H1 (cell line): ENCODE data around the gene PCDHB6. TPM values are rescaled to one million over a fixed set of nuclear protein-coding genes. Genes with fewer than 3 reads are reported as not detected.

ENCODE experiments used
- CTCF ChIA-PET: fragments of 300-600 bp; sonication (Branson Sonifier 250); formaldehyde crosslinking; loops from one replicate; lab custom pipeline; 2021; ENCODE audit not compliant: partially characterized antibody; lab: Charles Lee
- POLR2A ChIA-PET: fragments of 300-600 bp; sonication (Branson Sonifier 250); formaldehyde crosslinking; loops from one replicate; lab custom pipeline; 2021; ENCODE audit warnings: inconsistent platforms; ENCODE audit not compliant: partially characterized antibody; lab: Charles Lee
- DNase-seq, 2 experiments: peaks; one replicate each; pipeline versions ENCODE4 v3.0.0 to v3.0.0-alpha.2; 2010 to 2022; ENCODE audit warnings: low spot score in 2 of 2, low read depth in 1 of 2, mixed read lengths in 1 of 2
- FAIRE-seq: peaks from 2 replicates; lab custom pipeline; 2011; peaks lifted over from hg19 to GRCh38; lab: Jason Lieb, UNC
- H2AFZ ChIP-seq: 2 replicates; pipeline ENCODE4 v1.8.1; 2012; ENCODE audit warnings: low read length, inconsistent platforms
- H2AK5ac ChIP-seq: 2 replicates; pipeline ENCODE4 v1.6.1; 2013; ENCODE audit warnings: low read depth, low read length
- H2BK120ac ChIP-seq: replicated peaks from 2 replicates; pipeline ENCODE3; 2013; ENCODE audit warnings: low read depth, low read length, inconsistent platforms
- H2BK12ac ChIP-seq: 2 replicates; pipeline ENCODE4 v1.6.1; 2013; ENCODE audit warnings: low read depth, low read length
- H2BK15ac ChIP-seq: 2 replicates; pipeline ENCODE4 v1.6.1; 2013; ENCODE audit warnings: low read length
- H2BK20ac ChIP-seq: 2 replicates; pipeline ENCODE4 v1.6.1; 2013; ENCODE audit warnings: low read length
- H2BK5ac ChIP-seq: 2 replicates; pipeline ENCODE4 v1.6.1; 2013; ENCODE audit warnings: low read depth, low read length
- H3K14ac ChIP-seq: 2 replicates; pipeline ENCODE4 v1.6.1; 2013; ENCODE audit warnings: inconsistent platforms; ENCODE audit not compliant: insufficient read length
- H3K18ac ChIP-seq: 2 replicates; pipeline ENCODE4 v1.6.1; 2013; ENCODE audit warnings: low read length; ENCODE audit errors: extremely low read depth
- H3K23ac ChIP-seq: 2 replicates; pipeline ENCODE4 v1.6.1; 2013; ENCODE audit warnings: inconsistent platforms; ENCODE audit not compliant: insufficient read length
- H3K23me2 ChIP-seq: 2 replicates; pipeline ENCODE4 v1.6.1; 2013; ENCODE audit warnings: low read depth, low read length
- H3K27ac ChIP-seq: 2 replicates; pipeline ENCODE4 v1.6.1; 2011; ENCODE audit warnings: low read depth, low read length, inconsistent platforms
- H3K27me3 ChIP-seq, 4 experiments: replicated peaks in 1 of 4; 1 replicate in 1 of 4; 2 replicates in 3 of 4; pipeline versions ENCODE4 v1.6.1 to v1.8.1; 2011 to 2013; ENCODE audit warnings: low read length in 3 of 4, mild to moderate bottlenecking in 3 of 4, inconsistent platforms in 2 of 4, mixed read lengths in 2 of 4, moderate library complexity in 1 of 4; ENCODE audit not compliant: control insufficient read depth in 3 of 4, insufficient read depth in 3 of 4; ENCODE audit errors: extremely low read depth in 1 of 4
- H3K36me3 ChIP-seq, 4 experiments: 2 replicates each; pipeline versions ENCODE4 v1.6.1 to v1.8.1; 2011 to 2013; ENCODE audit warnings: mild to moderate bottlenecking in 4 of 4, low read length in 3 of 4, moderate library complexity in 2 of 4, control low read depth in 1 of 4, inconsistent platforms in 1 of 4; ENCODE audit not compliant: insufficient read depth in 4 of 4, control insufficient read depth in 2 of 4
- H3K4ac ChIP-seq: replicated peaks from 2 replicates; pipeline ENCODE3; 2013; ENCODE audit warnings: low read length, low read depth, mixed read lengths, inconsistent platforms; ENCODE audit not compliant: insufficient read length
- H3K4me1 ChIP-seq, 4 experiments: replicated peaks in 1 of 4; 1 replicate in 1 of 4; 2 replicates in 3 of 4; pipeline versions ENCODE4 v1.6.1 to v1.8.1; 2011 to 2013; ENCODE audit warnings: low read length in 3 of 4, inconsistent platforms in 2 of 4, mixed read lengths in 1 of 4; ENCODE audit not compliant: insufficient read depth in 4 of 4, control insufficient read depth in 3 of 4
- H3K4me2 ChIP-seq, 2 experiments: 2 replicates each; pipeline versions ENCODE4 v1.6.1 to v1.8.1; 2011 to 2013; ENCODE audit warnings: low read depth in 2 of 2, low read length in 2 of 2, control low read depth in 1 of 2, inconsistent platforms in 1 of 2, mild to moderate bottlenecking in 1 of 2; ENCODE audit not compliant: insufficient read depth in 1 of 2
- H3K4me3 ChIP-seq, 4 experiments: fragments of 200-600, 300-600 bp in 1 of 4; sonication (generic), shearing (Covaris generic), sonication (Bioruptor Twin) in 1 of 4; 2 replicates each; pipeline versions ENCODE4 v1.5.1 to v1.8.1; 2011 to 2016; ENCODE audit warnings: low read length in 4 of 4, low read depth in 3 of 4, control low read depth in 2 of 4, inconsistent platforms in 2 of 4, mild to moderate bottlenecking in 2 of 4, mixed read lengths in 1 of 4, moderate library complexity in 1 of 4; ENCODE audit not compliant: insufficient read depth in 2 of 4; ENCODE audit errors: extremely low read depth in 1 of 4
- H3K56ac ChIP-seq: replicated peaks from 2 replicates; pipeline ENCODE3; 2013; ENCODE audit warnings: low read depth, mild to moderate bottlenecking, mixed read lengths, low read length, inconsistent platforms; ENCODE audit not compliant: insufficient read length
- H3K79me1 ChIP-seq: 2 replicates; pipeline ENCODE4 v1.6.1; 2013; ENCODE audit warnings: low read depth, low read length, control low read depth
- H3K79me2 ChIP-seq, 2 experiments: 2 replicates each; pipeline versions ENCODE4 v1.6.1 to v1.8.1; 2012 to 2013; ENCODE audit warnings: low read length in 2 of 2, mild to moderate bottlenecking in 2 of 2, inconsistent platforms in 1 of 2; ENCODE audit not compliant: insufficient read depth in 2 of 2, control insufficient read depth in 1 of 2
- H3K9ac ChIP-seq, 4 experiments: replicated peaks in 1 of 4; 1 replicate in 1 of 4; 2 replicates in 3 of 4; pipeline versions ENCODE4 v1.6.1 to v1.8.1; 2011 to 2013; ENCODE audit warnings: low read depth in 3 of 4, low read length in 3 of 4, control low read depth in 2 of 4, mild to moderate bottlenecking in 2 of 4, moderate library complexity in 2 of 4, inconsistent platforms in 1 of 4; ENCODE audit errors: extremely low read depth in 1 of 4
- H3K9me3 ChIP-seq, 2 experiments: 2 replicates each; pipeline versions ENCODE4 v1.6.1 to v1.8.1; 2012 to 2013; ENCODE audit warnings: mild to moderate bottlenecking in 2 of 2, moderate library complexity in 2 of 2, control low read depth in 1 of 2, inconsistent platforms in 1 of 2, low read depth in 1 of 2, low read length in 1 of 2, mixed read lengths in 1 of 2; ENCODE audit not compliant: insufficient read depth in 2 of 2
- H4K20me1 ChIP-seq, 2 experiments: replicated peaks in 1 of 2; 2 replicates each; pipeline versions ENCODE3 to v1.8.1; 2011 to 2013; ENCODE audit warnings: inconsistent platforms in 2 of 2, low read length in 2 of 2, mild to moderate bottlenecking in 1 of 2; ENCODE audit not compliant: insufficient read depth in 2 of 2, control insufficient read depth in 1 of 2
- H4K5ac ChIP-seq: 2 replicates; pipeline ENCODE4 v1.6.1; 2013; ENCODE audit warnings: low read length, low read depth, mixed read lengths, inconsistent platforms; ENCODE audit not compliant: insufficient read length
- H4K8ac ChIP-seq: 2 replicates; pipeline ENCODE4 v1.8.0; 2013; ENCODE audit warnings: mild to moderate bottlenecking, moderate library complexity, low read length, inconsistent platforms; ENCODE audit not compliant: insufficient read depth; ENCODE audit errors: extremely low read depth
- H4K91ac ChIP-seq: replicated peaks from 2 replicates; pipeline ENCODE3; 2013; ENCODE audit warnings: low read length, mixed read lengths, inconsistent platforms; ENCODE audit not compliant: insufficient read length
- RBBP5 ChIP-seq: IDR thresholded peaks from 2 replicates; pipeline ENCODE4 v1.7.1; 2012; ENCODE audit warnings: low read depth, mild to moderate bottlenecking, inconsistent platforms, low read length, moderate library complexity, borderline replicate concordance
- RNF2 ChIP-seq: fragments of 200-900, 300-1000 bp; sonication (generic); IDR thresholded peaks from 2 replicates; pipeline ENCODE4 v1.7.1; 2016; ENCODE audit warnings: borderline replicate concordance, low read depth, mild to moderate bottlenecking, antibody characterized with exemption, low read length; ENCODE audit not compliant: poor library complexity, severe bottlenecking; ENCODE audit errors: missing control alignments
- WGBS, 2 experiments: shearing (Covaris generic) in 1 of 2; methylation state at CpG; one replicate each; pipeline versions ENCODE4 v1.1.6 to v1.1.7; 2013 to 2015; ENCODE audit warnings: low lambda C conversion rate in 2 of 2, mixed read lengths in 2 of 2, inconsistent platforms in 1 of 2, low coverage in 1 of 2, missing lambda C conversion rate in 1 of 2; ENCODE audit not compliant: insufficient replicate concordance in 2 of 2, insufficient coverage in 1 of 2, insufficient read length in 1 of 2; ENCODE audit errors: extremely low coverage in 1 of 2, missing lambda C conversion rate in 1 of 2; 5-methylcytosine and 5-hydroxymethylcytosine counted together
- polyA plus RNA-seq, 7 experiments: library from polyadenylated mRNA; depleted of rRNA in 3 of 7; stranded (reverse) in 5 of 7; unstranded in 2 of 7; fragments of >200 nt in 5 of 7; fragments of 200-250 nt in 2 of 7; gene quantifications; 1 replicate in 5 of 7; 2 replicates in 1 of 7; 4 replicates in 1 of 7; pipeline versions ENCODE4 v1.2.1 to v1.2.3, GENCODE V29; 2011 to 2013; ENCODE audit warnings: missing spikeins in 2 of 7, mixed read lengths in 2 of 7
- total RNA-seq: library from RNA; stranded (reverse); fragmentation: NEBNext Ultra II Directional; extraction: Animal tissue kit (Norgen Biotek cat#: 25700); gene quantifications from 2 replicates; pipeline ENCODE4 v1.2.1, GENCODE V29; 2021

PCDHB6 gene
- total and polyA plus RNA-seq, 2 of the 8 experiments (the other 6 are each of a cell fraction or from before 2014, with no cell fraction given), result 0.28 to 0.29 TPM

GRCh38 chr5:141175933-141176332 is 26.1 kb downstream of the PCDHB6 start:
- no peak overlapping the region for H3K18ac ChIP-seq
- H3K36me3 ChIP-seq, result no peaks in the 10 kb centered on the region
- H3K56ac ChIP-seq, result no peak overlapping the region
- H3K23me2 ChIP-seq, result no peaks in the 10 kb centered on the region
- ChIA-PET POLR2A (no interaction called here), CTCF (interaction anchor here (1.4 kb wide), 1 partner anchor 53 kb away, joined by 3 read pairs; no protein-coding TSS in a partner anchor)
- H3K4me3 ChIP-seq, result no peak overlapping the region
- H3K9ac ChIP-seq, result no peak overlapping the region
- no peak overlapping the region for H2AFZ ChIP-seq
- H2BK5ac ChIP-seq, result no peak overlapping the region
- no peaks in the 10 kb centered on the region for H3K4me1 ChIP-seq
- H3K79me2 ChIP-seq, result no peaks in the 10 kb centered on the region
- H3K14ac ChIP-seq, result no peak overlapping the region
- FAIRE-seq (no peak), DNase-seq (no peak)
- H2AK5ac ChIP-seq, result no peak overlapping the region
- no peaks in the 10 kb centered on the region for H3K79me1 ChIP-seq
- H2BK15ac ChIP-seq, result no peak overlapping the region
- no peak overlapping the region for H3K23ac ChIP-seq
- H3K4ac ChIP-seq, result no peak overlapping the region
- H4K5ac ChIP-seq, result no peak overlapping the region
- H2BK12ac ChIP-seq, result no peak overlapping the region
- no peak overlapping the region for H4K91ac ChIP-seq
- no peak overlapping the region for H3K27ac ChIP-seq
- no peak overlapping the region for H3K4me2 ChIP-seq
- H3K27me3 ChIP-seq, result no peaks in the 10 kb centered on the region
- no peak overlapping the region for H2BK120ac ChIP-seq
- H4K20me1 ChIP-seq, result no peaks in the 10 kb centered on the region
- 89% methylated on average over 1 of the region's 1 CpG; no CpG with 5 or more reads in 1 of the 2 experiments for WGBS, 2 experiments
- no peak overlapping the region for H2BK20ac ChIP-seq
- no peak overlapping the region for H4K8ac ChIP-seq
- H3K9me3 ChIP-seq, result peaks cover 0 to 15% of the 10 kb centered on the region in 2 experiments; a peak in 1 of 4 replicates
- TF ChIP-seq RNF2 (no peak), RBBP5 (no peak)
